SU-DHL-6 (cell line): ENCODE results near the gene G6PC3.

Experiments used
- H2AFZ ChIP-seq: fragments of 200-600 bp; sonication (generic); 2 replicates; pipeline ENCODE4 v1.6.1; 2014; ENCODE audit warnings: low read depth, mild to moderate bottlenecking, moderate library complexity, mixed read lengths, antibody characterized with exemption, low read length; ENCODE audit not compliant: severe bottlenecking
- H3F3A ChIP-seq: fragments of 200-600 bp; shearing (Covaris generic); 2 replicates; pipeline ENCODE4 v1.6.0; 2016; ENCODE audit warnings: antibody characterized with exemption, mild to moderate bottlenecking; ENCODE audit not compliant: insufficient read depth
- H3K27ac ChIP-seq: fragments of 200-600 bp; sonication (generic); 2 replicates; pipeline ENCODE4 v1.5.1; 2016; ENCODE audit warnings: low read depth, mild to moderate bottlenecking, low read length, moderate library complexity, mixed read lengths
- H3K27me3 ChIP-seq: fragments of 200-600 bp; sonication (generic), shearing (Covaris generic); 2 replicates; pipeline ENCODE4 v1.6.0; 2014; ENCODE audit warnings: mild to moderate bottlenecking, low read length
- H3K36me3 ChIP-seq: fragments of 200-600 bp; sonication (generic); 2 replicates; pipeline ENCODE4 v1.6.1; 2014; ENCODE audit warnings: mild to moderate bottlenecking, low read length, mixed read lengths
- H3K4me2 ChIP-seq: fragments of 300-600, 200-600 bp; shearing (Covaris generic), sonication (generic); 2 replicates; pipeline ENCODE4 v1.6.0; 2014; ENCODE audit warnings: low read length, low read depth, mild to moderate bottlenecking; ENCODE audit not compliant: poor library complexity, severe bottlenecking
- H3K4me3 ChIP-seq: fragments of 200-600 bp; sonication (generic); 2 replicates; pipeline ENCODE4 v1.5.1; 2014; ENCODE audit warnings: antibody characterized with exemption, low read length, mild to moderate bottlenecking, mixed read lengths; ENCODE audit not compliant: insufficient read depth, poor library complexity, severe bottlenecking
- H3K79me2 ChIP-seq: fragments of 200-600 bp; sonication (generic); 2 replicates; pipeline ENCODE4 v1.6.1; 2014; ENCODE audit warnings: mild to moderate bottlenecking, low read length, moderate library complexity; ENCODE audit not compliant: insufficient read depth
- H3K9ac ChIP-seq: fragments of 200-600 bp; sonication (generic); 2 replicates; pipeline ENCODE4 v1.7.0; 2014; ENCODE audit warnings: mild to moderate bottlenecking, low read length
- H3K9me2 ChIP-seq: fragments of 200-600 bp; sonication (generic); replicated peaks from 2 replicates; pipeline ENCODE4 v1.6.1; 2014; ENCODE audit warnings: low read length; ENCODE audit not compliant: insufficient read depth
- H3K9me3 ChIP-seq: fragments of 200-600 bp; sonication (generic); 2 replicates; pipeline ENCODE4 v1.6.1; 2014; ENCODE audit warnings: low read length, mixed read lengths; ENCODE audit not compliant: insufficient read depth
- H4K20me1 ChIP-seq: fragments of 200-600 bp; sonication (generic); 2 replicates; pipeline ENCODE4 v1.6.1; 2014; ENCODE audit warnings: low read depth, mild to moderate bottlenecking, antibody characterized with exemption, low read length, moderate library complexity, mixed read lengths
- CTCF ChIP-seq: fragments of 200-600 bp; sonication (generic); IDR thresholded peaks from one replicate; pipeline ENCODE4 v1.5.1; 2017; ENCODE audit warnings: antibody characterized with exemption, mild to moderate bottlenecking, low read length, moderate library complexity; ENCODE audit not compliant: insufficient read depth, poor library complexity, severe bottlenecking
- EZH2phosphoT487 ChIP-seq: fragments of 200-600 bp; sonication (generic), shearing (Covaris generic); conservative IDR thresholded peaks from 2 replicates; pipeline ENCODE4 v1.6.1; 2018; ENCODE audit warnings: mild to moderate bottlenecking, antibody characterized with exemption, low read length, moderate library complexity, mixed read lengths

The G6PC3 gene

GRCh38 chr17:44071772-44072171 is 1.2 kb downstream of the G6PC3 start:
- no peaks in the 10 kb centered on the region for H3K27me3 ChIP-seq

GRCh38 chr17:44074231-44074910 is 3.8 kb downstream of the G6PC3 start:
- H4K20me1 ChIP-seq, result no peaks in the 10 kb centered on the region
- H3K9ac ChIP-seq, result no peak overlapping the region
- H3K79me2 ChIP-seq, result peaks cover 16% of the 10 kb centered on the region; the same call in 1 of the 2 replicates
- H2AFZ ChIP-seq, result no peak overlapping the region
- H3K9me2 ChIP-seq, result no peaks in the 10 kb centered on the region
- H3K27ac ChIP-seq, result no peak overlapping the region
- H3K9me3 ChIP-seq, result no peaks in the 10 kb centered on the region
- no peak overlapping the region for H3K4me3 ChIP-seq
- no peak overlapping the region for H3K4me2 ChIP-seq
- H3K36me3 ChIP-seq, result no peaks in the 10 kb centered on the region
- peaks cover 9% of the 10 kb centered on the region for H3F3A ChIP-seq
- TF ChIP-seq CTCF (no peak), EZH2phosphoT487 (no peak)
- no peaks in the 10 kb centered on the region for H3K27me3 ChIP-seq

More at GRCh38 chr17:44071772-44072171, 1.2 kb downstream of the G6PC3 start:
- Histone ChIP-seq H3K9me2 (no peaks in the 10 kb centered on the region), H3K79me2 (peaks cover 16% of the 10 kb centered on the region; the same call in 1 of the 2 replicates), H3K4me3 (peak overlapping the region; percentile 74), H3K4me2 (peak overlapping the region; percentile 95), H2AFZ (no peak overlapping the region), H3K36me3 (no peaks in the 10 kb centered on the region), H3K9me3 (no peaks in the 10 kb centered on the region), H3F3A (peaks cover 20% of the 10 kb centered on the region), H4K20me1 (no peaks in the 10 kb centered on the region), H3K27ac (no peak overlapping the region), H3K9ac (peak overlapping the region; percentile 81)
- TF ChIP-seq CTCF, result no peak

GRCh38 chr17:44074911-44075285 is 4.4 kb downstream of the G6PC3 start:
- no peaks in the 10 kb centered on the region for H4K20me1 ChIP-seq

More at GRCh38 chr17:44074911-44075285, 4.4 kb downstream of the G6PC3 start:
- Histone ChIP-seq H3K9me2 (no peaks in the 10 kb centered on the region), H2AFZ (no peak overlapping the region), H3K9ac (no peak overlapping the region), H3K36me3 (no peaks in the 10 kb centered on the region), H3K4me3 (no peak overlapping the region), H3K4me2 (no peak overlapping the region), H3K27me3 (no peaks in the 10 kb centered on the region), H3F3A (peaks cover 8% of the 10 kb centered on the region), H3K27ac (no peak overlapping the region), H3K79me2 (peaks cover 16% of the 10 kb centered on the region; the same call in 1 of the 2 replicates), H3K9me3 (no peaks in the 10 kb centered on the region)
- TF ChIP-seq CTCF (no peak), EZH2phosphoT487 (no peak)
